Panc1 (cell line): ENCODE measurements around the gene KLF17. TPM values are rescaled to one million over a fixed set of nuclear protein-coding genes. Genes with fewer than 3 reads are reported as not detected.

Source experiments
- ATAC-seq: fragments of 200-7000 bp; cut with Tn5 transposase; 2 replicates; pipeline ENCODE4 v1.9.1; 2020; ENCODE audit warnings: mild to moderate bottlenecking, moderate library complexity
- BruUV-seq: library from RNA; stranded (reverse); fragments of 400-500 nt; replicated peaks from 2 replicates; lab custom pipeline; 2021; lab: Mats Ljungman, UMichigan
- CTCF ChIA-PET: fragments of 300-600 bp; sonication (Branson Sonifier 250); formaldehyde crosslinking; loops from one replicate; lab custom pipeline; 2022; ENCODE audit warnings: antibody characterized with exemption; lab: Charles Lee
- POLR2A ChIA-PET: fragments of 300-600 bp; sonication (Branson Sonifier 250); formaldehyde crosslinking; loops from one replicate; lab custom pipeline; 2022; ENCODE audit warnings: antibody characterized with exemption; lab: Charles Lee
- DNase-seq: peaks from one replicate; pipeline ENCODE4 v3.0.0-alpha.2; 2010; ENCODE audit warnings: low read depth, low spot score
- H3K27ac ChIP-seq: 2 replicates; pipeline ENCODE4 v1.5.1; 2011; ENCODE audit warnings: mild to moderate bottlenecking, low read length, inconsistent platforms
- H3K27me3 ChIP-seq: fragments of 200-500 bp; sonication (Bioruptor generic); 2 replicates; pipeline ENCODE4 v1.6.0; 2014; ENCODE audit warnings: low read length, inconsistent platforms; ENCODE audit not compliant: control insufficient read depth, insufficient read depth
- H3K36me3 ChIP-seq: fragments of 200-500 bp; sonication (Bioruptor generic); 2 replicates; pipeline ENCODE4 v1.5.1; 2014; ENCODE audit warnings: inconsistent platforms, mild to moderate bottlenecking, low read length, moderate library complexity; ENCODE audit not compliant: control insufficient read depth, insufficient read depth
- H3K4me1 ChIP-seq: 2 replicates; pipeline ENCODE4 v1.5.1; 2011; ENCODE audit warnings: inconsistent platforms, mild to moderate bottlenecking, low read length, moderate library complexity; ENCODE audit not compliant: control insufficient read depth, insufficient read depth
- H3K4me3 ChIP-seq, 2 experiments: 2 replicates each; pipeline ENCODE4 v1.5.1; 2011 to 2012; ENCODE audit warnings: low read depth in 2 of 2, low read length in 2 of 2, mild to moderate bottlenecking in 2 of 2, inconsistent platforms in 1 of 2, moderate library complexity in 1 of 2
- H3K9me3 ChIP-seq: fragments of 200-500 bp; sonication (Bioruptor generic); 2 replicates; pipeline ENCODE4 v1.5.1; 2014; ENCODE audit warnings: low read depth, mild to moderate bottlenecking, inconsistent platforms, low read length, moderate library complexity; ENCODE audit not compliant: control insufficient read depth, insufficient read depth
- CTCF ChIP-seq: fragments of 450-650 bp; IDR thresholded peaks from 2 replicates; pipeline ENCODE4 v1.5.1; 2017; ENCODE audit warnings: mild to moderate bottlenecking
- POLR2AphosphoS5 ChIP-seq: IDR thresholded peaks from 2 replicates; pipeline ENCODE4 v1.6.1; 2012; ENCODE audit warnings: mild to moderate bottlenecking, low read depth, low read length, moderate library complexity
- REST ChIP-seq, 2 experiments: IDR thresholded peaks; 2 replicates each; pipeline ENCODE4 v1.6.1; 2011 to 2012; ENCODE audit warnings: low read depth in 2 of 2, control low read depth in 1 of 2, low read length in 1 of 2, mild to moderate bottlenecking in 1 of 2, moderate library complexity in 1 of 2; ENCODE audit not compliant: insufficient read depth in 1 of 2
- SIN3A ChIP-seq: IDR thresholded peaks from 2 replicates; pipeline ENCODE4 v1.6.1; 2012; ENCODE audit warnings: low read depth, mild to moderate bottlenecking, low read length, moderate library complexity, borderline replicate concordance; ENCODE audit not compliant: insufficient read depth
- TCF7L2 ChIP-seq: IDR thresholded peaks from 2 replicates; pipeline ENCODE4 v1.6.1; 2011; ENCODE audit warnings: mild to moderate bottlenecking, low read depth, low read length, inconsistent platforms
- in situ Hi-C: cut with HindIII; loops from 2 replicates; pipeline ENCODE4 v1.10.0; 2016; ENCODE audit warnings: low sequenced_read_pairs, low pct_unique_long_range_greater_than_20kb
- intact Hi-C: fragments of 100-400 bp; cut with micrococcal nuclease; formaldehyde crosslinking; loops from one replicate; pipeline ENCODE4 v1.10.0; 2022; ENCODE audit not compliant: unreplicated experiment
- total RNA-seq: library from RNA; stranded (reverse); gene quantifications from one replicate; pipeline ENCODE4 v1.2.1, GENCODE V29; 2021; ENCODE audit not compliant: unreplicated experiment

KLF17 gene
- total RNA-seq, 1 experiment from 2014 or later, result not detected

GRCh38 chr1:44111861-44112260, 6.8 kb upstream of the KLF17 start:
- CTCF ChIA-PET, result interaction anchor here (0.6 to 0.7 kb wide), 2 partner anchors 10 to 590 kb away, joined by 3 read pairs; no protein-coding TSS in a partner anchor

GRCh38 chr1:44112486-44112885, 6.1 kb upstream of the KLF17 start:
- H3K27me3 ChIP-seq, result no peaks in the 10 kb centered on the region
- H3K9me3 ChIP-seq, result no peaks in the 10 kb centered on the region
- ATAC-seq, result no peak
- no peak overlapping the region for H3K4me3 ChIP-seq
- BruUV-seq, result no TSS peak
- no peak for DNase-seq
- no peak for TF ChIP-seq CTCF
- TF ChIP-seq SIN3A, result no peak
- in situ Hi-C loops, result no loop called here
- ChIA-PET POLR2A (no interaction called here), CTCF (no interaction called here)
- intact Hi-C loops, result no loop called here
- no peaks in the 10 kb centered on the region for H3K4me1 ChIP-seq
- no peak overlapping the region for H3K27ac ChIP-seq
- H3K36me3 ChIP-seq, result no peaks in the 10 kb centered on the region

More at GRCh38 chr1:44111861-44112260, 6.8 kb upstream of the KLF17 start:
- Histone ChIP-seq H3K4me3 (no peak overlapping the region), H3K36me3 (no peaks in the 10 kb centered on the region), H3K27me3 (no peaks in the 10 kb centered on the region), H3K4me1 (no peaks in the 10 kb centered on the region), H3K9me3 (no peaks in the 10 kb centered on the region), H3K27ac (no peak overlapping the region)
- ATAC-seq, result no peak
- POLR2A ChIA-PET, result no interaction called here
- BruUV-seq, result no TSS peak
- in situ Hi-C loops, result no loop called here
- no peak for DNase-seq
- intact Hi-C loops, result no loop called here
- no peak for TF ChIP-seq TCF7L2
- TF ChIP-seq CTCF, result no peak
- TF ChIP-seq REST (IDR thresholded peaks at IDR 0.05; ENCODE audit: insufficient read depth in 1 of 2, low read depth in 2 of 2, low read length in 1 of 2), result no peak
- no peak for TF ChIP-seq SIN3A
- no peak for TF ChIP-seq POLR2AphosphoS5
